ENCODE measurements around the gene DCBLD2.
A peak's percentile ranks its signal among the peaks of the same experiment; 100 is the strongest.

The DCBLD2 gene

DNA sequence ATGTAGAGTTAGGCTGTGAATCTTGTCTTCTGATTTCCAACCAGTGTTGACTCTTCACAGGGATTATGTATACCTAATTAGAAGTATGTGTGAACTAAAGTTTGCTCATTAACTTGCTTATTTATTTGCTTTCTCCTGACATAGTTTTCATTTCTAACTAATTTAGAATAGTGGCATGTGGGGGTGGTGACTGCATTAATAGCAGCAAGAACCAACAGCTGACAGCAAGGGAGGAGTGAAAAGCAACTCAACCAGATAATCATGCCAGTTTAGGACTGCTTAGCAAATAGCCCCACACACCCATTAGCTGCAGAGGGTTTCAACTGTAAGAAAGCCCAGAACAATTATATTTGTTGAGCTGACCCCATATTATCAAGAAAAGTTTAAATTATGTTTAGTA is 134.6 kb downstream of the DCBLD2 start:
- DNase-seq (ENCODE audit: low spot score) = no peak

DNA sequence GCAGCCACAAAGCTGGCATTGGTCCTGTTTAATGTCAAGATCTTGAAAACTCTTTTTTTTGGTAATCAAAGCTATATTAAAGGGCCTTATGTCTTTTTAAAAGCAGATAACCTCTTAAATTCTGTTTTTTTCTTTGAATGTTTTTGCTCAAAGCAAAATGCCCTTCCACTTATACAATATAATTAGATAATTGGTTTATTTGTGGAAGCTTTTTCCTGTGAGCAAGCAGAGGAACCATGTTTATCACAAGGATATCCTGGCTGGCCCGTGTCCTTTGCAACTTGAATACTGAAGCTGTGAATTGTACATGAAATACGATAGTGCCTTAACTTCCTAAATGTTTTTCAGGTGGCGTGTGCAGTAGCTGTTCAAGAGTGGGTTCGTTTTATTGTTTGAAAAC is 135.8 kb downstream of the DCBLD2 start:
- DNase-seq (ENCODE audit: low spot score) = no peak

DNA sequence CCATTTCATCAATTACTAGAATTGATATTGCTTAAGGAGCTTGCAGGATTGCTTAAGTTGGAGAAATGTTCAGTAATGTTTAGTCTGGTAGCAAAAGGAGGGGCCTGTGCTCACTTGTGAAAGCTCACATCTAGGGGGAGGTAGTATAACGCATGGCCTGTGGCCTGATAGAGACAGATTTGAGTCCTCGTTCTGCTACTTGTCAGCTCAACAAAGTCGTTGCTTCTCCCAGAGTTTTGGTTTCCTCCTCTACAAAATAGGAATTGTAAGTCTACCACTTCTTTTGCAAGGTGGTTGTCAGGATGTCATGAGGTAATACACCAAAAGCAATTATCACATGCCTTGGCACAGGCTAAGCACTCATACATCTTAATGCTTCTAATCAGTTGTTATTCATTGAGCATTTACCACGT is 137.0 kb downstream of the DCBLD2 start:
- DNase-seq (ENCODE audit: low spot score) = no peak

DNA sequence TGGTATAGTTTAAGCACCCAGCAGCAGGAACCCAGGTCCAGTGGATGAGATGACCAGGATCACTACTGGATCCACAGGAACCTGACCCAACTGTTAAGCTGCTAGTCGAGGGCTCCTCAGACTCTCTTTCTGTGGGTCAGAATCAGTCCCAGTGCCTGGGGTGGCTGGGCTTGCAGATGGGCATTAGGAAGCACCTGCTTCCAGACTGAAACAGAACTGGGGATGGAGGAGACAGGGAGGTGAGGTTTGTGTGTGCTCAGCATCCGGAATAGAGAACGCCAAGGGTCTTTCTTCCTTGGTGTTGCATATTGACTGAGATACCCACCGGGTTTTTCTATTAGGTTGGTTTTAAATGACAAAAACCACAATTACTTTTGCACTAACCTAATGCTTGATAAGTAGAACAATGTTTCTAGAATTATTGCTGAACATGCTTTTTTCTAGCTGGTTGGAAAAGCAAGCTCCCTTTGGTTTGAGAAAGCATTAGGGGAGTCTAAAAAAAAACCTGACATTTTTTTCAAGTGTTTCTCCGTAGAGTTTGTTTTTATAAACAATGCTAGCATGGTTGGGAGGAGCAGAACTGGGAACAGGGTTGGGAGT is 137.6 kb downstream of the DCBLD2 start:
- no peak for DNase-seq (ENCODE audit: low spot score)

DNA sequence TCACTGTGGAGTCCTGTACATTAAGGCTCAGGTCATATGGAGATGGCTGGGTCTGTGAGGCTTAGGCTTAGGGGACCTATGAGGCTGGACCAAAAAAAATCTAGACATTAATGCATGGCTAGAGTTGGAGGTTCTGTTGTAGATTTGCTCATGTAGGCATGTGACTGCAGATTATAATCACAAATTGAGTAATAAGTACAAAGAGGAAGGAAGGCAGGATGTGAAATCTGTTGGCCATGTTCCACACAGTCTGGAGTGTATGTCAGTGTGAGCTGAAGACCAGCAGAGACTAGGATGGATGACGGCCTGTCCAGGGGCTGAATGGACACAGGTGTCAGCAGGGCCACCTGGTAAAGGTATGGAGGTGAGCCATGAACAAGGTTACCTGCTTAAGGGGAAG is 138.4 kb downstream of the DCBLD2 start, which contains the start of gene ST3GAL6:
ST3GAL6 (plus strand) TSS at position 265 of the 400 bp plus-strand sequence. CDS start 5,101 bp downstream, outside the sequence.
- peak; percentile 64 for DNase-seq (ENCODE audit: low spot score)

DNA sequence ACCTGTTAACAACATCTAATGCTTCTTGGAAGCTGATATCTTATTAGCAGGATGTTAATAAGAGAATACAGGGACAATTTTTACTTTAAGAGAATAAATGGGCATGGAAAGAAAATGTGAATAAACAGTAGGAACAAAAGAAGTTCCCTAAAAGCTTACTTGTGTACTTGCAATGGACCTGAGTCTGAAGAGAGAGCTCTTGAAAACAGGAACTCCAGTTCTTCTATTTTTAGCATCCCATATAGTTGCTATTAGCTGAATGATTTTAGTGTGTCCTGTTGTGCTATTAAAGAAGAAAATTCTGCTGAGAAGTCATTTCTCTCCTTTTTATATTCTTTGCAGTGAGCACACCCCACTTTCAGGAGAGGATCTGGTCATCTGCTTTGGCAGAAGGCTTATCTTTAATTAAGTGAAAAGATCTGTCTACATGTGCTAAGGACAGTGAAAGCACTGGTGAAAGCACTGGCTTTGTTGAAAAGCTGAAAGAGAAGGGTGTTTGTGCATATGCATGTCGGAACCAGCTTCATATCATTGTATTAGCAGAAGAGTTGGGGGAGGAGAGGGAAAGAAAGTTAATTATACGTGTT is 139.8 kb downstream of the DCBLD2 start:
- DNase-seq (ENCODE audit: low spot score) = peak; percentile 60

DNA sequence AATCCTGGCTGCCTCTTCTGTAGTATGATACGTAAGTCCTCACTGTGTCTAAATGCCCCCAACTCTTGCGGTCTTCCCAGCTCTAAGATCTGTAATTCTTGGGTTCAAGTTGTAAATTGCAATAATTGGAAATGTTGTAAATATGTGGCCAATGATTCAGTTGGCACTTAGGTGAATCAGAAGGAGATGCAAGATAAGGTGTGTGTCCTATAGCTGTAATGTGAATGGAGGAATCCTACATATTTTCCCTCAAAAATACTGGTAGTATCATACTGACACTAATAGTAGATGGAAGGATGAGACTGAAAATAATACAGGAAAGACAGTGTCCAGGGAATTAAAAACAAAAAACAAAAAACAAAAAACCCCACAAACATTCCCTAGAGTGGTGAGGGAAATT is 141.9 kb downstream of the DCBLD2 start:
- DNase-seq (ENCODE audit: low spot score) = no peak

DNA sequence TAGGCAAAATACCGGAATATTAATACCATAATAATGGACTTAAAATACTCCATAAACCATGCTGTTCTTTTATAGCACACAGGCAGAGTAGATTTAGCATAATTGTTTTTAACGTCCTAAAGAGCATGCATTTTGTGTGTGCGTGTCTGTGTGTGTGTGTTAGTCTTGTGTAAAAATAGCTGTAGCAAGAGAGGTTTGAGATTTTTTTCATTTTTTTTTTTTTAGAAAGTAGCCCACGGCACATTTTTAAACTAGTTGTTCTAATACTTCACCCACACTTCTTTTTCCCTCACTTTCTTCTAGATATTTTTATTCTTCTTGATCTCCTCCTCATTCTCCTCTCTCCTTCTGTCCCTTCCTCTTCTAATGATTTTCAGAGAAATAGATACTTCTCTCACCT is 145.9 kb downstream of the DCBLD2 start:
- no peak for DNase-seq (ENCODE audit: low spot score)

DNA sequence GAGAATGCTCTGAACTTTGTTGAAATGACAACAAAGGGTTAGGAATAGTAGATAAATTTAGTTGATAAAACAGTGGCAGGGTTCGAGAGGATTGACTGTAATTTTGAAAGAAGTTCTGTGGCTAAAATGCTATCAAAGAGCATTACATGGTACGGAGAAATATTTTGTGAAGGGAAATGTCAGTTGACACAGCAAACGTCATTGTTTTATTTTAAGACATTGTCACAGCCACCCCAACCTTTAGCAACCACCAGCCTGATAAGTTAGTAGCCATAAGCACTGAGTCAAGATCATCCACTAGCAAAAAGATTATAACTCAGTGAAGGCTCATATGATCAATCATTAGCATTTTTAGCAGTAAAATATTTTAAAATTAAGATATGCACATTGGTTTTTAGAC is 147.0 kb downstream of the DCBLD2 start:
- DNase-seq (ENCODE audit: low spot score) = no peak

DNA sequence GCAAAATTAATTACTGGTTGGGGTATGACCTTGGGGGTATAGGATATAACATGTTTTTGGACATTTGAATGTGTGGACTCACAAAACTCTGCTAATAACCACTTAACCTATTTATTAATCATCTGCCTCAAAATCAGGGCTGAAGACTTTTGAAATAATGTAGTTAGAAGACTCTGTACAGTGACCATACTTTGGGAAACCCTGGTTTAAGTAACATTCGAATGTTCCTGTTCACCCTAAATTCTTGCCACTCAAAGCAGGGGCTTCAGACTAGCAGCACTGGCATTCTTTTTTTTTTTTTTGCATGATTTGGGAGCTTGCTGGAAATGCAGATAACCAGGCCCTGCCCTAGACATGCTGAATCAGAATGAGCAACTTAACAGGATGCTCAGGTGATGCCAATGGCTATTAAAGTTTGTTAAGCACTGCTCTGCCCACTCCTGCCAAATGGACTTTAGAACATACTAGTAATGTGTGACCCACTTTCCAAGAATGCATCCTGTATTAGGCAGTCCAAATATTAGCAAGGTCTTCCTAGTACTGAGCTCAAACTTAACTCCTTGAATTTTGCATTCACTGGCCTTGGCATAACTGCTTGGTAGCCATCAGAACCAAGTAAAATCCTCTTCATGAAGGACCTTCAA is 151.1 kb downstream of the DCBLD2 start:
- DNase-seq (ENCODE audit: low spot score) = no peak

DNA sequence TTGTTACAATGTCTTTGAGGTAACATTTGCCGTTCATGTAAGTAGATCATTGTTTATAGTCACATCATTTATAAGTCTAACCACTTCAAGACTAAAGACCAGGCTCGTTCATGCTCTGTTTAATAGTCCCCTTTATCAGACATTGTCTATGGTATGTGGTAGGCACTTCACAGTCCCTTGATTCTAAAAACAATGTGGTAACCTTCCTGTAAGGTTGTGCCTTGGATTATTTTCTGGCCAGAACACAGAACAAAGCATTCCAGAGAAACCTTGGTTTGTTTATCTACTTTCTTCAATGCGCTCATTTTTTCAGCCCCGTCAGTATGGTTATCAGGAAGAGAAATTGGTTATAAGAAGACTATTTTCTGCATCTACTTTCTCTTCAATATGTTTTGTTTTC is 154.6 kb downstream of the DCBLD2 start:
- no peak for DNase-seq (ENCODE audit: low spot score)

DNA sequence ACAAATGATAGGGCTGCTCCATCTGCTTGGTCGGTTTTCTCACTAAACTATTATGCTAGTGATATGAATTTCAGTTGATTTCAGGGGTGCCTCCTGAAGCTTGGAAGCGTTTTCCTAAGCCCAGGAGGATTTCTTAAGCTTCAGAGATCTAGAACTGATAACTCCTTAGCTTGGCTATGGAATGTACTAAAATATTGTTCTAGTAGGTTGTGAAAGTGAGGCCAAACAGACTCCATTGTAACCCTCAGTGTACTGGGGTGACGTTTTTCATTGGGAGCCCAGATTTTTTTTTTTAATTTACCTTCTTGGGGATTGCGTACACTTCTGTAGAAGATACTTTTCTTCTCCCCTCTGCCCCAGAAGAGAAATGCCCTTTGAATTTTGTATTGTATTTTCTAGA is 155.4 kb downstream of the DCBLD2 start:
- DNase-seq (ENCODE audit: low spot score) = no peak

All from pons (tissue), 1 donor.